ENCODE data around the gene PRKCE. TPM values are rescaled to one million over a fixed set of nuclear protein-coding genes. Genes with fewer than 3 reads are reported as not detected.

PRKCE gene
- total and polyA plus RNA-seq, 7 donors = 3.0 to 22.8 (median 16.1) TPM

DNA sequence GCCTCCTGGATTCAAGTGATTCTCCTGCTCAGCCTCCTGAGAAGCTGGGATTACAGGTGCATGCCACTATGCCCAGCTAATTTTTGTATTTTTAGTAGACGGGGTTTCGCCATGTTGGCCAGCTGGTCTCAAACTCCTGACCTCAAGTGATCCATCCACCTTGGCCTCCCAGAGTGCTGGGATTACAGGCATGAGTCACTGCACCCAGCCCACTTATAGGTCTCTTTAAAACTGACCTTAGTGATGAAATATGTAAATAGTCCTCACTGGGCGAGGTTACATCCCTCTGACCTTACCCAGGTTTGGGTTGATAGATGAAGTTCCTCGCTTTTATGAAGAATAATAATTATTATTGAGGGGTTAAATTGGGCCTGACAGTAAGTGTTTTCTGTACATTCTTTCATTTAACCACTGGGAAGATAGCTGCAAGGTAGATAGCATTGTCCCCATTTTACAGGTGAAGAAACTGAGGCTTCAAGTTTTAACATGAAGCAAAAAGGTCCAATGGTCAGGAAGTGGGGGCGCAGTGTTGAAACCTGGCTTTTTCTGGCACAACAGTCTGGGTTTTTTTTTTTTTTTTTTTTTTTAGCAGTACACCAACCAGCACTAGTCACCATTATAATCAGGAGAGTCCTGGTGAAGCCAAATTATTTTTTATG, 471.0 kb downstream of the PRKCE start:
- no peak overlapping the region for H3K27ac ChIP-seq
- peak in 1 of 2 donors; percentile 65 for DNase-seq
- peak; percentile 82 to 95 (median 91) for ATAC-seq
- no peaks in the 10 kb centered on the region for H3K9me3 ChIP-seq
- no peak for TF ChIP-seq CTCF (IDR thresholded peaks at IDR 0.05)
- H3K4me1 ChIP-seq = peaks cover 16% of the 10 kb centered on the region
- intact Hi-C loops (cut with DNase I) = no loop called here
- 56 to 67% (median 67%) methylated on average over 5 of the region's 5 CpGs for WGBS, 3 donors
- H3K4me3 ChIP-seq = no peak overlapping the region
- H3K27me3 ChIP-seq (ENCODE audit: insufficient read depth in 3 of 3, low read length in 2 of 3) = no peaks in the 10 kb centered on the region
- no peaks in the 10 kb centered on the region for H3K36me3 ChIP-seq (ENCODE audit: insufficient read depth in 1 of 2, low read depth in 1 of 2)

GRCh38 chr2:46123013-46123412, 471.5 kb downstream of the PRKCE start:
- intact Hi-C loops (cut with DNase I) = no loop called here
- H3K36me3 ChIP-seq (ENCODE audit: insufficient read depth in 1 of 2, low read depth in 1 of 2) = no peaks in the 10 kb centered on the region
- peaks cover 16% of the 10 kb centered on the region for H3K4me1 ChIP-seq
- TF ChIP-seq CTCF (IDR thresholded peaks at IDR 0.05) = no peak
- H3K4me3 ChIP-seq = no peak overlapping the region
- H3K27me3 ChIP-seq (ENCODE audit: insufficient read depth in 3 of 3, low read length in 2 of 3) = no peaks in the 10 kb centered on the region
- H3K27ac ChIP-seq = no peak overlapping the region
- ATAC-seq = no peak
- H3K9me3 ChIP-seq = no peaks in the 10 kb centered on the region
- no peak for DNase-seq

GRCh38 chr2:46125798-46126197, 474.3 kb downstream of the PRKCE start:
- Histone ChIP-seq H3K9me3 (no peaks in the 10 kb centered on the region), H3K27ac (no peak overlapping the region), H3K4me3 (no peak overlapping the region), H3K36me3 (ENCODE audit: insufficient read depth in 1 of 2, low read depth in 1 of 2) (no peaks in the 10 kb centered on the region), H3K4me1 (peaks cover 11% of the 10 kb centered on the region), H3K27me3 (ENCODE audit: insufficient read depth in 3 of 3, low read length in 2 of 3) (no peaks in the 10 kb centered on the region)
- intact Hi-C loops (cut with DNase I) = no loop called here
- TF ChIP-seq CTCF (IDR thresholded peaks at IDR 0.05) = no peak
- 93 to 95% (median 94%) methylated on average over 4 of the region's 4 CpGs for WGBS, 3 donors
- DNase-seq (no peak), ATAC-seq (no peak)

DNA sequence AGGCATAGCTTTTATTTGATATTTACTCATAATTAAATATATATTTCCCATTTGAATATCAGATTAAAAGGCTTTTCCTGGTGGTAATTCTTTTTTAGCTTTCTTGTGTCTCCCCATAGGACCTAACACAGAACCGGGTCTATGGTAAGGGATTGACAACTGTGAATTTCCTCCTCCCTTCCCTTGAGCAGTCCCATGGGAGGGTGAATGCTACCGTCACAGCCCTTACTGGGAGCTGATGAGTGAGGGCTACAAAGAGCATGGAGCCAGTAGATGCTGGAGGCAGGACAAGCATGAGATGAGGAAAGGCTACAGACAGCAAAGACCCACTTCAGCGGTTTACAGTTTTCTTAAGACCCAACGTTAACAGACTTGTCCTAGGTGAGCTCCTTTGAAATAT, 475.1 kb downstream of the PRKCE start:
- no peak overlapping the region for H3K4me3 ChIP-seq
- H3K9me3 ChIP-seq = no peaks in the 10 kb centered on the region
- no peaks in the 10 kb centered on the region for H3K36me3 ChIP-seq (ENCODE audit: insufficient read depth in 1 of 2, low read depth in 1 of 2)
- no peak overlapping the region for H3K27ac ChIP-seq
- H3K4me1 ChIP-seq = peaks cover 5% of the 10 kb centered on the region
- ATAC-seq = no peak
- WGBS, 3 donors = 82 to 87% (median 82%) methylated on average over 4 of the region's 4 CpGs
- intact Hi-C loops (cut with DNase I) = no loop called here
- no peaks in the 10 kb centered on the region for H3K27me3 ChIP-seq (ENCODE audit: insufficient read depth in 3 of 3, low read length in 2 of 3)
- no peak for DNase-seq
- no peak for TF ChIP-seq CTCF (IDR thresholded peaks at IDR 0.05)

GRCh38 chr2:46127176-46127575, 475.7 kb downstream of the PRKCE start:
- intact Hi-C loops (cut with DNase I) = no loop called here
- ATAC-seq (no peak), DNase-seq (no peak)
- H3K27ac ChIP-seq = no peak overlapping the region
- WGBS, 3 donors = 84 to 89% (median 88%) methylated on average over 3 of the region's 3 CpGs
- TF ChIP-seq CTCF (IDR thresholded peaks at IDR 0.05) = no peak
- no peaks in the 10 kb centered on the region for H3K9me3 ChIP-seq
- no peaks in the 10 kb centered on the region for H3K4me1 ChIP-seq
- H3K4me3 ChIP-seq = no peak overlapping the region
- no peaks in the 10 kb centered on the region for H3K27me3 ChIP-seq (ENCODE audit: insufficient read depth in 3 of 3, low read length in 2 of 3)
- H3K36me3 ChIP-seq (ENCODE audit: insufficient read depth in 1 of 2, low read depth in 1 of 2) = no peaks in the 10 kb centered on the region

All from psoas muscle (tissue), 8 donors.